Thyroid gland (tissue), 4 donors: ENCODE results near the gene CLDN9. TPM values are rescaled to one million over a fixed set of nuclear protein-coding genes. Genes with fewer than 3 reads are reported as not detected.

ENCODE experiments used
- DNase-seq, 2 donors: peaks; one replicate each; pipeline ENCODE4 v3.0.0-alpha.2; 2019
- H3K27ac ChIP-seq, 3 donors: fragments of 200-600 bp; sonication (generic); 1 replicate in 2 of 3; 2 replicates in 1 of 3; pipeline ENCODE4 v1.5.1; 2016 to 2019; ENCODE audit warnings: mild to moderate bottlenecking in 1 of 3, moderate library complexity in 1 of 3
- H3K27me3 ChIP-seq: fragments of 200-600 bp; sonication (generic); one replicate; pipeline ENCODE4 v1.5.1; 2019
- H3K36me3 ChIP-seq, 2 donors: fragments of 200-600 bp; sonication (generic); one replicate each; pipeline ENCODE4 v1.5.1; 2016 to 2019
- H3K4me1 ChIP-seq, 2 donors: fragments of 200-600 bp; sonication (generic); one replicate each; pipeline ENCODE4 v1.5.1; 2017 to 2019
- H3K4me3 ChIP-seq, 3 donors: fragments of 200-600 bp; sonication (generic); replicated peaks in 1 of 3; 1 replicate in 2 of 3; 2 replicates in 1 of 3; pipeline ENCODE4 v1.5.1; 2016; ENCODE audit warnings: mild to moderate bottlenecking in 1 of 3
- H3K9me3 ChIP-seq: fragments of 200-600 bp; sonication (generic); one replicate; pipeline ENCODE4 v1.5.1; 2017
- CTCF ChIP-seq, 6 experiments: fragments of 200-600 bp in 3 of 6; fragments of 450-650 bp in 3 of 6; sonication (generic) in 3 of 6; IDR thresholded peaks; one replicate each; pipeline ENCODE4 v1.5.1; 2016 to 2019; ENCODE audit warnings: antibody characterized with exemption in 6 of 6, mild to moderate bottlenecking in 2 of 6, inconsistent platforms in 1 of 6, moderate library complexity in 1 of 6
- POLR2A ChIP-seq, 2 donors: fragments of 450-650 bp; IDR thresholded peaks; one replicate each; pipeline ENCODE4 v1.6.1; 2017; ENCODE audit warnings: antibody characterized with exemption in 2 of 2, mild to moderate bottlenecking in 2 of 2, moderate library complexity in 1 of 2
- whole genome bisulfite sequencing, 2 donors: methylation state at CpG; one replicate each; pipeline ENCODE4 v1.1.5; 2017; 5-methylcytosine and 5-hydroxymethylcytosine counted together
- intact Hi-C: fragments of 100-400 bp; cut with DNase I; formaldehyde crosslinking; loops from one replicate; pipeline ENCODE4 v1.15.1; 2023
- total RNA-seq, 4 donors: library from RNA; depleted of rRNA; stranded (reverse); fragments of >200 nt; gene quantifications; one replicate each; pipeline ENCODE4 v1.2.3, GENCODE V29; 2016

Gene CLDN9
- total RNA-seq, 4 donors from 2014 or later = 0.33 TPM; not detected in 3

DNA sequence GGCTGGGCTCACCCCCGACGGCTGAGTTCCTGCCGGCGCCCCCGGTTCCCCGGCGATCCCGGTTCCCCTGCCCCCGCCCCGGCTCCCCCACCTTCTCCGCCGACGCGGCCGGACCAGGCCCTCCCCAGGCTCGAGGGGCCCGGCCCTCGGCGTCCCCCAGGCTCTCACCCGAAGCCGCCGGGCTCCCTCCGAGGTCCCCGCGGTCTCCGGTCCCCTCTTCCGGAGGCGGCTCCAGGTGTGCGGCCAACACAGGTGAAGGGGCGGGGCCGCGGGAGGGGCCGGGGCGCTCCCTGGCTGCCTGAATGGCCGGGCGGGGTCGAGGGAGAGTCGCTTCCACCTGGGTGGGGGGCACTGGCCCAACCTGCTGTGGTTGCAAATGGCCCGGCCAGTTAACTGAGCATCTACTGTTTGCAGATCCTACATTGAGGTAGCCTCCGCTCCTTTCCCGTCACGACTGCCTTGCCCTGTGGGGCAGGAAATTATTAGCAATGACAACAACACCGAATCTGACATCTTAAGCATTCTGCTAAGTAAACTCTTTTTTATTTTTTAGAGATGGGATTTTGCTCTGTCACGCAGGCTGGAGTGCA lies 24.1 kb downstream of the CLDN9 start, which contains the start of gene BICDL2:
Gene BICDL2 (minus strand): TSS at position 219 of the 590 bp plus-strand sequence. CDS start 1,448 bp downstream, outside the sequence.
- peak; percentile 50 to 57 for DNase-seq
- H3K27me3 ChIP-seq = no peaks in the 10 kb centered on the region

DNA sequence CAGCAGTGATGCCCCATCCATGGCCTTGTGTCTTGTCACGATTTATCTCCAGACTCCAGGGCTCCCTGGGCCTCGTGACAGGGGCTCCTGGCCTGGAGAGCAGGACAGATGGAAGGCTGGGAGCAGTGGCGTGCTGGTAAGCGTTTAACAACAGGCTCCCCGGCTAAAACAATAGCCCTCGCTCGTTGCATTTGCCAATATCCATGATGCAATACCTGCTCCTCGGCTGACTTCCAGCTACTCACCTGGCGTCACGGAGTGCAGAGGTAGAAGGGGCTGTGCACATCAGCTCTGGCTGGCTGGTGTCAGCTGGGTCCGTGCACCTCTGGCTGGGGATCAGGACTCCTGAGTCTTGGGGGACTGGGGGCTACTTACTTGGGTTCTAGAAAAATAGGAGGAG lies 25.5 kb downstream of the CLDN9 start:
- Histone ChIP-seq H3K36me3 (no peaks in the 10 kb centered on the region), H3K27ac (no peak overlapping the region), H3K9me3 (no peaks in the 10 kb centered on the region), H3K4me1 (peaks cover 3 to 14% of the 10 kb centered on the region in 2 donors), H3K27me3 (no peaks in the 10 kb centered on the region), H3K4me3 (no peak overlapping the region)
- TF ChIP-seq CTCF (IDR thresholded peaks at IDR 0.05) (no peak), POLR2A (IDR thresholded peaks at IDR 0.05) (no peak)
- intact Hi-C loops = no loop called here
- WGBS, 2 donors = 18 to 44% methylated on average over 4 to 11 of the region's 11 CpGs
- peak; percentile 76 for DNase-seq

More for the DNA sequence above, 24.1 kb downstream of the CLDN9 start, which contains the start of gene BICDL2:
- intact Hi-C loops = no loop called here
- TF ChIP-seq POLR2A (IDR thresholded peaks at IDR 0.05) (no peak), CTCF (IDR thresholded peaks at IDR 0.05) (no peak)
- Histone ChIP-seq H3K27ac (no peak within 1 kb of the TSS), H3K36me3 (no peaks in the 10 kb centered on the region), H3K4me3 (peak within 1 kb of the TSS in 2 of 3 donors; percentile 32 to 56), H3K9me3 (no peaks in the 10 kb centered on the region), H3K4me1 (peaks cover 3 to 14% of the 10 kb centered on the region in 2 donors)
- WGBS, 2 donors = 21 to 22% methylated on average over 10 to 11 of the region's 44 CpGs

GRCh38 chr16:3038896-3039295 lies 26.2 kb downstream of the CLDN9 start:
- H3K27me3 ChIP-seq = peaks cover under 1% of the 10 kb centered on the region
- 82 to 83% methylated on average over 5 of the region's 5 CpGs for WGBS, 2 donors
- intact Hi-C loops = no loop called here

DNA sequence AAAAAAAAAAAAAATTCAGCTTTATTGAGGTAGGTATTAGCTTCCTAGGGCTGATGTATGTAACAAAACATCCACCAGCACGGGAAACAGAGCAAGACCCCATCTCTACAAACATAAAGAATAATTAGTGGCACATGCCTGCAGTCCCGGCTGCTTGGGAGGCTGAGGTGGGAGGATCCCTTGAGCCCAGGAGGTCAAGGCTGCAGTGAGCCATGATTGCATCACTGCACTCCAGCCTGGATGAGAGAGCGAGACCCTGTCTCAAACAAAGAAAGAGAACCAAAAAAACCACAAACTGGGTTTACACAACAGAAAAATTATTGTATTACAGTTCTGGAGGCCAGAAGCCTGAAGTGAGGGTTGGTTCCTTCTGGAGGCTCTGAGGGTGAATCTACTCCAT lies 29.7 kb downstream of the CLDN9 start:
- Histone ChIP-seq H3K36me3 (no peaks in the 10 kb centered on the region), H3K4me3 (no peak overlapping the region), H3K27ac (no peak overlapping the region), H3K9me3 (no peaks in the 10 kb centered on the region), H3K4me1 (peaks cover 13 to 26% of the 10 kb centered on the region in 2 donors), H3K27me3 (peaks cover 31% of the 10 kb centered on the region)
- 83 to 91% methylated on average over 3 of the region's 3 CpGs for WGBS, 2 donors
- DNase-seq = no peak
- TF ChIP-seq CTCF (IDR thresholded peaks at IDR 0.05) (no peak), POLR2A (IDR thresholded peaks at IDR 0.05) (no peak)
- intact Hi-C loops = no loop called here

More at GRCh38 chr16:3038896-3039295, 26.2 kb downstream of the CLDN9 start:
- TF ChIP-seq POLR2A (IDR thresholded peaks at IDR 0.05) = no peak
- TF ChIP-seq CTCF (IDR thresholded peaks at IDR 0.05) = no peak
- no peak overlapping the region for H3K4me3 ChIP-seq
- H3K9me3 ChIP-seq = no peaks in the 10 kb centered on the region
- no peak for DNase-seq
- no peak overlapping the region for H3K27ac ChIP-seq
- H3K4me1 ChIP-seq = peaks cover 3 to 14% of the 10 kb centered on the region in 2 donors
- no peaks in the 10 kb centered on the region for H3K36me3 ChIP-seq

- Histone ChIP-seq H3K9me3 (no peaks in the 10 kb centered on the region), H3K4me1 (peaks cover 10 to 20% of the 10 kb centered on the region in 2 donors), H3K36me3 (no peaks in the 10 kb centered on the region), H3K4me3 (no peak overlapping the region), H3K27me3 (peaks cover 31% of the 10 kb centered on the region), H3K27ac (no peak overlapping the region)
- 86 to 89% methylated on average over 6 of the region's 6 CpGs for WGBS, 2 donors
- DNase-seq = no peak
- intact Hi-C loops = no loop called here
- TF ChIP-seq POLR2A (IDR thresholded peaks at IDR 0.05) (no peak), CTCF (IDR thresholded peaks at IDR 0.05) (no peak)
These were observed 32.0 kb downstream of the CLDN9 start for GRCh38 chr16:3044708-3045107.
